AG04450 (cell line): ENCODE data around the gene PPARG. TPM values are rescaled to one million over a fixed set of nuclear protein-coding genes. Genes with fewer than 3 reads are reported as not detected.

Experiments
- CTCF ChIA-PET: fragments of 300-600, 350-600 bp; formaldehyde crosslinking; extraction: SDS; loops from one replicate; lab custom pipeline; 2022; ENCODE audit warnings: antibody characterized with exemption, inconsistent platforms; lab: Charles Lee
- POLR2A ChIA-PET: fragments of 350-600 bp; formaldehyde crosslinking; extraction: SDS; loops from one replicate; lab custom pipeline; 2021; ENCODE audit warnings: antibody characterized with exemption, inconsistent platforms; lab: Yijun Ruan, JAX
- DNase-seq: peaks from one replicate; pipeline ENCODE4 v3.0.0-alpha.2; 2011; ENCODE audit warnings: low read depth, low spot score
- H3K27ac ChIP-seq: one replicate; pipeline ENCODE4 v1.5.1; 2012; ENCODE audit warnings: low read depth, low read length, control low read depth
- H3K27me3 ChIP-seq: one replicate; pipeline ENCODE4 v1.6.0; 2012; ENCODE audit warnings: low read length; ENCODE audit not compliant: control insufficient read depth, insufficient read depth
- H3K4me3 ChIP-seq: 2 replicates; pipeline ENCODE4 v1.5.1; 2011; ENCODE audit warnings: mild to moderate bottlenecking, low read depth, low read length, control low read depth
- H3K9me3 ChIP-seq: 2 replicates; pipeline ENCODE4 v1.5.1; 2012; ENCODE audit warnings: low read length; ENCODE audit not compliant: control insufficient read depth, insufficient read depth
- polyA minus RNA-seq: library from RNA; depleted of rRNA, polyadenylated mRNA; stranded (reverse); fragments of >200 nt; gene quantifications from 2 replicates; pipeline ENCODE4 v1.2.3, GENCODE V29; 2011; rRNA and poly(A)+ RNA removed
- polyA plus RNA-seq: library from polyadenylated mRNA; depleted of rRNA; stranded (reverse); fragments of >200 nt; gene quantifications from 2 replicates; pipeline ENCODE4 v1.2.3, GENCODE V29; 2011; rRNA removed
- TF ChIP-seq, protein P1 (sequence below): IDR thresholded peaks from 2 replicates; pipeline ENCODE4 v1.5.1; 2011; ENCODE audit warnings: low read depth, low read length, control low read depth, inconsistent platforms

Gene PPARG
- 28.7 and 33.8 TPM in 2 replicates for polyA plus RNA-seq
- 38.9 and 41.3 TPM in 2 replicates for polyA minus RNA-seq

DNA sequence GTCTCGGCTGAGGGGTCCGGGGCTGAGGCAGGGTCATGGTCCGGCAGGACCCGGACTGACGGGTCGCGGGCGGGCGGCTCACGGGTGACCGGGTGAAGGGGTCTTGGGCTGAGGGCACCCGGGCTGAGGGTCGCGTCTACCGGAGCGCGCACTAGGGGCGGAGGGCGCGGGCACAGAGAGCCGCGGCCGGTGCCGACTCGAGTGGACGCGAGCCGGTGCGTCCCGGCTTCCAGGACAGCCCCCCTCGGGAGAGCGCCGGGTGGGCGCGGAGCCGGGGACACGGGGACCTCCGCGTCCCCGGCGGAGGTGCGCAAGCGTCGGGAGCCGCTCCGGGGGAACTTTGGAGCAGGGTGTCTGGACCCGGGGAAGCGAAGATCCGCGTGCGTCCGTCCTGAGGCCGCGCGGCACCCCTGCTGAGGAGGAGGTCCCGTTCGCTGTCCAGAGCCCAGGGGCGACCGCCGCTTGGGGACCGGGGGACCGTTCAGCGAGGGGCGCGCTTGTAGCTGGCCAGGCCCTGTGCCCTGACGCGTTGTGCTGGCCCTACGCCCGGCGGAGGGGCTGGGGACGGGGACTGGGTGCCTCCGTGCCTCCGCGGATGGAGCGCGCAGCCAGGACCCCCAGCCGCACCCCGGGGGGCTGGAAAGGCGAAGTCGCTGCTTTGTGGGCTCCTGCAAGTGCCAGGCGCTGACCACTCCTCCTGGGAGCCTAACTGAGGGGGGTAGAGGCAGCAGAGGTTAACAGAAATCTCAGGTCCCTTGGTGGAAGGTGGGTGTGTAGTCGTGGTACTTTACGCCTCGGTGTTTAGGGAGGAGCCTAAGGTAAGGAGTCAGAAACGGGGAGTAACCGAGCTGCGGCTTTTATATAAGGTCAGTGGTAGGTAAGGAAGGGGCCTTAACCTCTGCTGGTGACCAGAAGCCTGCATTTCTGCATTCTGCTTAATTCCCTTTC lies at the start of gene PPARG:
Gene PPARG (plus strand): TSS at position 889 of the 948 bp plus-strand sequence. CDS start 90,642 bp downstream, outside the sequence.
- ChIA-PET POLR2A (no interaction called here), CTCF (interaction anchor here (1.2 kb wide), 1 partner anchor 191 kb away, joined by 3 read pairs; no protein-coding TSS in a partner anchor)
- H3K27me3 ChIP-seq = no peaks in the 10 kb centered on the region
- no peak for DNase-seq
- TF ChIP-seq, protein P1, sequence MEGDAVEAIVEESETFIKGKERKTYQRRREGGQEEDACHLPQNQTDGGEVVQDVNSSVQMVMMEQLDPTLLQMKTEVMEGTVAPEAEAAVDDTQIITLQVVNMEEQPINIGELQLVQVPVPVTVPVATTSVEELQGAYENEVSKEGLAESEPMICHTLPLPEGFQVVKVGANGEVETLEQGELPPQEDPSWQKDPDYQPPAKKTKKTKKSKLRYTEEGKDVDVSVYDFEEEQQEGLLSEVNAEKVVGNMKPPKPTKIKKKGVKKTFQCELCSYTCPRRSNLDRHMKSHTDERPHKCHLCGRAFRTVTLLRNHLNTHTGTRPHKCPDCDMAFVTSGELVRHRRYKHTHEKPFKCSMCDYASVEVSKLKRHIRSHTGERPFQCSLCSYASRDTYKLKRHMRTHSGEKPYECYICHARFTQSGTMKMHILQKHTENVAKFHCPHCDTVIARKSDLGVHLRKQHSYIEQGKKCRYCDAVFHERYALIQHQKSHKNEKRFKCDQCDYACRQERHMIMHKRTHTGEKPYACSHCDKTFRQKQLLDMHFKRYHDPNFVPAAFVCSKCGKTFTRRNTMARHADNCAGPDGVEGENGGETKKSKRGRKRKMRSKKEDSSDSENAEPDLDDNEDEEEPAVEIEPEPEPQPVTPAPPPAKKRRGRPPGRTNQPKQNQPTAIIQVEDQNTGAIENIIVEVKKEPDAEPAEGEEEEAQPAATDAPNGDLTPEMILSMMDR = no peak
- no peaks in the 10 kb centered on the region for H3K9me3 ChIP-seq
- H3K27ac ChIP-seq = no peak within 1 kb of the TSS
- peak within 1 kb of the TSS; percentile 77 for H3K4me3 ChIP-seq

DNA sequence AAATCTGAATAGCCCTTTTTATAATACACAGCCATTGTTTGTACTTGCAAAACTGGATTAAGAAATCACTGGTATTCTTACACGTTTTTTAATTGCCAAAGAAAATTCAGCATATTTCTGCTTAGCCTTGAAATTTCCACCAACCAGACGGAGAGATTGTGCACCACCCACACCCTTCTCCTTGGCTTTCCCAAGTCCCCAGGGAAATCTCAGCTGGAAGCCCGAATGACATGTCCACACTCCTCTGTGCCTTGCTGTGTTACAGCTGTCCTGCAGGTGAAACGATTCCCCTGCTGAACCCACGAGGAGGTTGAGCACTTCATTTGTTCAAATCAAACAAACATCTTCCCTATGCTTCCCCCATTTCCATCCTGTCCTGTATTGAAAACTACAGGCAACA lies 49.6 kb upstream of the PPARG start:
- no peak for DNase-seq
- H3K4me3 ChIP-seq = no peak overlapping the region
- TF ChIP-seq, protein P1 = no peak
- H3K9me3 ChIP-seq = peaks cover 2% of the 10 kb centered on the region; the same call in 1 of the 2 replicates
- H3K27me3 ChIP-seq = no peaks in the 10 kb centered on the region
- POLR2A ChIA-PET = no interaction called here
- CTCF ChIA-PET = no interaction called here
- H3K27ac ChIP-seq = no peak overlapping the region

DNA sequence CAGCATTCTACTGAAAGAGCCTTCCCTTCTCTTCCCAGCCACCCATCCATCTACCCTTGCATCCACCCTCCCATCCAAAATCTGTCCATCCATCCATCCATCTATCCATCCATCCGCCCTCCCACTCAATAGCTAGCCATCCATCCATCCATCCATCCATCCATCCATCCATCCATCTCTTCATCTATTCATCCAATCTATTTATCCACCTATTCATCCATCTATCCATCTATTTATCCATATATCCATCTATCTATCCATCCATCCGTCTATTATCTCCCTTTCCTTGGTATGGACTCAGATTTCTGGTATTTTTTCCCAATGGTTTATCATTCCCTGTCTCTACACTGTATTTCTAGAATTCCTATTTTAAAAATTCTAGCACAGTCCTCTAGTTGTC lies 46.1 kb upstream of the PPARG start:
- CTCF ChIA-PET = no interaction called here
- Histone ChIP-seq H3K27me3 (no peaks in the 10 kb centered on the region), H3K9me3 (peaks cover 2% of the 10 kb centered on the region; the same call in 1 of the 2 replicates), H3K4me3 (no peak overlapping the region), H3K27ac (no peak overlapping the region)
- POLR2A ChIA-PET = no interaction called here
- TF ChIP-seq, protein P1 = no peak
- DNase-seq = no peak

DNA sequence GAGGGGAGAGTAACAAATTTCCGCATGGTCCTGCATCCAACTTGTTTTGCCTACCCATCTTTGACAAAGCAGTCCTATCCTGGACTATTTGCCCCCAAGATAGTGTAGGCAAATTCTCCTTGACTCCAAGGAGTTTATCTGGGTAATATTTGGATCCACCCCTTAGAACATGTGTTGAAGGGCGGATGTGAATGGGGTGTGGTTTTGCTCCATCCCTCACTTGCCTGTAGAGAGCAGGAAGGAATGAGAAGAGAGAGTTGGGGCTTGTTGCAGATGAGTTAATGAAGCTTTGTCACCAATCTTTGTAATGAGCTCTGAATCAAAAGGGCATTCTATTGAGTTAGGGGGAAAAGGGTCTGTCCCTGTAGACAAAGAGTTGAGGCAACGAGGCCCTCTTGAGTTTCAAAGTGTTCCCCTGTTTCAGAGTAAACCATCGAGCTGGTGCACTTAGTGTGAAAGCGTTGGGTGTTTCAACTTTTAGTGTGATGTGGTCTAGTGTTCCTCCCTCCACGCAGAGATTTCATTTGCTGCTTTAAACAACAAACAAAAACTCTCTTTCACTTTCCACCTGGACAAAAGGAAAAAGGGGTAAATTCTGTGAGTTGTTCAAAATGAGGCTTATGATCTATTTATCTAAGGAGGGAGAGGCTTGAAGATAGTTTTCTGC lies 42.2 kb upstream of the PPARG start:
- POLR2A ChIA-PET = no interaction called here

More for the DNA sequence above, 42.2 kb upstream of the PPARG start:
- CTCF ChIA-PET = no interaction called here
- Histone ChIP-seq H3K27ac (no peak overlapping the region), H3K27me3 (no peaks in the 10 kb centered on the region), H3K9me3 (peaks cover under 1% of the 10 kb centered on the region; the same call in 1 of the 2 replicates), H3K4me3 (no peak overlapping the region)
- DNase-seq = no peak
- TF ChIP-seq, protein P1 = no peak
